Bronchial epithelial cell (primary cell): ENCODE results near the gene NLGN1. TPM values are rescaled to one million over a fixed set of nuclear protein-coding genes. Genes with fewer than 3 reads are reported as not detected.

Experiments
- DNase-seq: peaks from one replicate; pipeline ENCODE4 v3.0.0-alpha.2; 2010; ENCODE audit warnings: low read depth
- FAIRE-seq: peaks from 2 replicates; lab custom pipeline; 2011; peaks lifted over from hg19 to GRCh38; lab: Jason Lieb, UNC
- H3K27me3 ChIP-seq: 2 replicates; pipeline ENCODE4 v1.5.1; 2011; ENCODE audit warnings: low read length; ENCODE audit not compliant: control insufficient read depth, insufficient read depth
- H3K36me3 ChIP-seq: 2 replicates; pipeline ENCODE4 v1.5.1; 2011; ENCODE audit warnings: low read length; ENCODE audit not compliant: control insufficient read depth, insufficient read depth
- H3K4me3 ChIP-seq: 2 replicates; pipeline ENCODE4 v1.5.1; 2011; ENCODE audit warnings: mild to moderate bottlenecking, low read depth, low read length, control low read depth
- total RNA-seq: library from RNA; depleted of rRNA; stranded (reverse); fragments of >200 nt; gene quantifications from 2 replicates; pipeline ENCODE4 v1.2.1, GENCODE V29; 2014
- TF ChIP-seq, protein P1 (sequence below): IDR thresholded peaks from 2 replicates; pipeline ENCODE4 v1.5.1; 2011; ENCODE audit warnings: mild to moderate bottlenecking, moderate library complexity, low read length, control low read depth, inconsistent platforms; ENCODE audit not compliant: insufficient read depth, severe bottlenecking

NLGN1 gene
- total RNA-seq, 1 donor from 2014 or later: under 0.01 TPM

GRCh38 chr3:173875790-173876189 lies 478.2 kb downstream of the NLGN1 start:
- FAIRE-seq: no peak
- no peaks in the 10 kb centered on the region for H3K36me3 ChIP-seq
- TF ChIP-seq, protein P1, sequence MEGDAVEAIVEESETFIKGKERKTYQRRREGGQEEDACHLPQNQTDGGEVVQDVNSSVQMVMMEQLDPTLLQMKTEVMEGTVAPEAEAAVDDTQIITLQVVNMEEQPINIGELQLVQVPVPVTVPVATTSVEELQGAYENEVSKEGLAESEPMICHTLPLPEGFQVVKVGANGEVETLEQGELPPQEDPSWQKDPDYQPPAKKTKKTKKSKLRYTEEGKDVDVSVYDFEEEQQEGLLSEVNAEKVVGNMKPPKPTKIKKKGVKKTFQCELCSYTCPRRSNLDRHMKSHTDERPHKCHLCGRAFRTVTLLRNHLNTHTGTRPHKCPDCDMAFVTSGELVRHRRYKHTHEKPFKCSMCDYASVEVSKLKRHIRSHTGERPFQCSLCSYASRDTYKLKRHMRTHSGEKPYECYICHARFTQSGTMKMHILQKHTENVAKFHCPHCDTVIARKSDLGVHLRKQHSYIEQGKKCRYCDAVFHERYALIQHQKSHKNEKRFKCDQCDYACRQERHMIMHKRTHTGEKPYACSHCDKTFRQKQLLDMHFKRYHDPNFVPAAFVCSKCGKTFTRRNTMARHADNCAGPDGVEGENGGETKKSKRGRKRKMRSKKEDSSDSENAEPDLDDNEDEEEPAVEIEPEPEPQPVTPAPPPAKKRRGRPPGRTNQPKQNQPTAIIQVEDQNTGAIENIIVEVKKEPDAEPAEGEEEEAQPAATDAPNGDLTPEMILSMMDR: no peak

GRCh38 chr3:173876476-173876875 lies 478.9 kb downstream of the NLGN1 start:
- DNase-seq (no peak), FAIRE-seq (no peak)
- Histone ChIP-seq H3K36me3 (no peaks in the 10 kb centered on the region), H3K27me3 (no peaks in the 10 kb centered on the region), H3K4me3 (no peak overlapping the region)
- TF ChIP-seq, protein P1: peak; percentile 2

More at GRCh38 chr3:173875790-173876189, 478.2 kb downstream of the NLGN1 start:
- H3K27me3 ChIP-seq: no peaks in the 10 kb centered on the region
- H3K4me3 ChIP-seq: no peak overlapping the region
- no peak for DNase-seq

DNA sequence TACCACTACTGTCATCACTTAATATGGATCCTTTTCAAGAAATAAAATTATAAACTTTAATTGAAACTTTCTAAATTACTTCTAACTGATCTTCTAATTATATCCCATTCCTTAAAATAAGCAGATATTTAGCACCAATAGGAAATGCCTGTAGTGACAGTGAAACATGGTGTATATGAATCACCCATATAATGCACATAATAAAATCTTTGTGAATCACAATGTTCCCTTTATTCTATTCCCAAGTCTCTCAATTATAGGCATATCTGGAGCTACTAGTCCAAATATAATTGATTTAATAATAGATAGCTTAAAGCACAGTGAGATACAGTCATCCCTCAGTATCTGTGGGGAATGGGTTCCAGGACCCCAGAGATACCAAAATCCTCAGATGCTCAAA lies 490.3 kb downstream of the NLGN1 start:
- TF ChIP-seq, protein P1: no peak
- no peaks in the 10 kb centered on the region for H3K36me3 ChIP-seq
- H3K4me3 ChIP-seq: no peak overlapping the region
- FAIRE-seq (no peak), DNase-seq (no peak)
- no peaks in the 10 kb centered on the region for H3K27me3 ChIP-seq

- FAIRE-seq (no peak), DNase-seq (no peak)
- TF ChIP-seq, protein P1: no peak
- Histone ChIP-seq H3K36me3 (no peaks in the 10 kb centered on the region), H3K27me3 (no peaks in the 10 kb centered on the region), H3K4me3 (no peak overlapping the region)
Observed at GRCh38 chr3:173889596-173889995, 492.1 kb downstream of the NLGN1 start.

GRCh38 chr3:173890091-173890490 lies 492.5 kb downstream of the NLGN1 start:
- no peak for DNase-seq
- TF ChIP-seq, protein P1: no peak
- FAIRE-seq: no peak
- Histone ChIP-seq H3K4me3 (no peak overlapping the region), H3K27me3 (no peaks in the 10 kb centered on the region), H3K36me3 (no peaks in the 10 kb centered on the region)
